NT2/D1 (cell line): ENCODE measurements around the gene PHGDH.
A peak's percentile ranks its signal among the peaks of the same experiment; 100 is the strongest.

ENCODE experiments used
- DNase-seq: peaks from one replicate; pipeline ENCODE4 v3.0.0-alpha.2; 2011; ENCODE audit warnings: low read depth, low spot score
- H3K27me3 ChIP-seq: 2 replicates; pipeline ENCODE4 v1.6.0; 2011; ENCODE audit warnings: mild to moderate bottlenecking; ENCODE audit not compliant: insufficient read length, insufficient read depth
- H3K36me3 ChIP-seq: 2 replicates; pipeline ENCODE4 v1.6.1; 2011; ENCODE audit warnings: mild to moderate bottlenecking, low read length, mixed read lengths; ENCODE audit not compliant: insufficient read depth, insufficient read length
- H3K4me1 ChIP-seq: 2 replicates; pipeline ENCODE4 v1.5.1; 2011; ENCODE audit not compliant: insufficient read depth, insufficient read length
- H3K4me3 ChIP-seq: 2 replicates; pipeline ENCODE4 v1.5.1; 2011; ENCODE audit warnings: low read depth; ENCODE audit not compliant: insufficient read length
- H3K9ac ChIP-seq: 2 replicates; pipeline ENCODE4 v1.6.0; 2011; ENCODE audit warnings: low read depth; ENCODE audit not compliant: insufficient read length
- H3K9me3 ChIP-seq: 2 replicates; pipeline ENCODE4 v1.5.1; 2011; ENCODE audit warnings: mild to moderate bottlenecking, low read length; ENCODE audit not compliant: insufficient read depth
- SUZ12 ChIP-seq: IDR thresholded peaks from 2 replicates; pipeline ENCODE4 v1.6.1; 2011; ENCODE audit not compliant: insufficient read length, insufficient read depth; ENCODE audit errors: extremely low read depth
- YY1 ChIP-seq: IDR thresholded peaks from 2 replicates; pipeline ENCODE4 v1.6.1; 2011; ENCODE audit not compliant: insufficient read length, insufficient read depth
- ZNF274 ChIP-seq: IDR thresholded peaks from 2 replicates; pipeline ENCODE4 v1.6.1; 2011; ENCODE audit warnings: mild to moderate bottlenecking, low read depth, low read length

Gene PHGDH

DNA sequence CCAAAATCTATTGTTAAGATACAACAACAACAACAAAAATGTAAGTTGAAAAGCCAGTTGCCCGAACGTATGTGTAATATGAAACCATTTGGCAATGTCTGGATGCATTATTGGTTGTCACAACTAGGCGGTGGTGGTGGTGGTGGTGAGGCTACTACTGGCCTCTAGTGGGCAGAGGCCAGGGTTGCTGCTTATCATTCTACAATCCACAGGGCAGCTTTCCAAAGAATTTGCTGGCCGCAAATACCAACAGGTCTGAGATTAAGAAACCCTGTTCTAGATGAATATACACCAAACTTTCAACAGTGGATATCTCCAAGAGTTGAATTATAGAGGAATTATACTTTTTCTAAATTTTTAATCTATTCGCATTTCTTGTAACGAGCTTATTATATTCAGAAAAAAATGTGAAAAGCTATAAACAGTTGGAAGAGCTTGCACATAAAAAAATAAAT lies 36.9 kb upstream of the PHGDH start:
- H3K9ac ChIP-seq, result no peak overlapping the region
- peaks cover 11% of the 10 kb centered on the region for H3K4me1 ChIP-seq
- peak; percentile 89 for DNase-seq
- peaks cover 24% of the 10 kb centered on the region; the same call in 1 of the 2 replicates for H3K9me3 ChIP-seq
- H3K36me3 ChIP-seq, result no peaks in the 10 kb centered on the region
- H3K4me3 ChIP-seq, result no peak overlapping the region
- TF ChIP-seq YY1 (no peak), ZNF274 (no peak)
- H3K27me3 ChIP-seq, result no peaks in the 10 kb centered on the region

DNA sequence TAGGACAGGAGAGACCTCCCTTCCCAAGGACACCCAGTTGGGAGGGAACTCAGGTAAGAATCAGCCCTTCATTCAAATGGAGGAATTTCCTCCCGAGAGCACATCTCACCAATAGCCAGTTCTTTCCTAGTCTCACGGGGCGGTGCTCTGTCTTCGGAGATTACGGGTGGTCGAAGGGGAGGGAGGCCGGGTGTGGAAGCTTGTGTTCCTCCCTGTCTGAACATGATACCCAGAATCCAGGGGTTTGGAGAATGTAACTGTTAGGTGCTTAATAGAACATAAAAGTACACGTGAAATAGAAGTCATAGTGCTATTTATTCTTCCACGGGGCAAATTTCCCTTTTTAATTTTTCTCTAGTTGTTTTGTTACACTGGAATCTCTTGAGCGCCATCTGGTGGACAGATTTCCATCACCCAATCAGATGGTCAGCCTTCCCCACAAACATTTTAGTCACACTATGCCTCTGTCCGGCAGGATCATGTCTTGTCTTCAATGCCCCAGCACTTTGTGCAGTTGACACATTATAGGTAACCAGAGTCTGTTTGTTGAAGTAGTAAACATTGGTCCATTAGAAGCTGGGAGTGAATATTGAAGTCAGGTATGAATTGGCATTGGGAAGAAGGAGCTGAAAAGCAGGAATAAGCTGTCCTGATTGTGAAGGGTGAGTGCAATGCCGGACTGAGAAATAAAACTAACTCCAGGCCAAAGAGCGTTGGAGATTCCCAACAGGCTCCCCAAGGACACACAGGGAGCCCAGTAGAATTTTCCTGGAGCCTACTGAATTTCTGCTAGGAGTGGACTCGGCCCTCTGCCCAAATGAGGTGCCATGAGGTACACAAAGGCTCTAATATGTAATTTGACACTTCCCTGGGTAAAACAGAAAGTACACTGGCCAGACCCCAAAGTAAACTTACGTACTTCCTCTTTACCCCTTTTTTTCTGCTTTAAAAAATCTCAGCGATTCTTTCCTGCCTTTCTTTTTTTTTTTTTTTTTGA lies 36.1 kb upstream of the PHGDH start:
- Histone ChIP-seq H3K4me1 (peaks cover 11% of the 10 kb centered on the region), H3K27me3 (no peaks in the 10 kb centered on the region), H3K36me3 (no peaks in the 10 kb centered on the region), H3K9ac (no peak overlapping the region), H3K4me3 (no peak overlapping the region), H3K9me3 (peaks cover 22% of the 10 kb centered on the region; the same call in 1 of the 2 replicates)
- peak; percentile 95 for DNase-seq
- no peak for TF ChIP-seq SUZ12
- TF ChIP-seq ZNF274, result no peak
- TF ChIP-seq YY1, result no peak

DNA sequence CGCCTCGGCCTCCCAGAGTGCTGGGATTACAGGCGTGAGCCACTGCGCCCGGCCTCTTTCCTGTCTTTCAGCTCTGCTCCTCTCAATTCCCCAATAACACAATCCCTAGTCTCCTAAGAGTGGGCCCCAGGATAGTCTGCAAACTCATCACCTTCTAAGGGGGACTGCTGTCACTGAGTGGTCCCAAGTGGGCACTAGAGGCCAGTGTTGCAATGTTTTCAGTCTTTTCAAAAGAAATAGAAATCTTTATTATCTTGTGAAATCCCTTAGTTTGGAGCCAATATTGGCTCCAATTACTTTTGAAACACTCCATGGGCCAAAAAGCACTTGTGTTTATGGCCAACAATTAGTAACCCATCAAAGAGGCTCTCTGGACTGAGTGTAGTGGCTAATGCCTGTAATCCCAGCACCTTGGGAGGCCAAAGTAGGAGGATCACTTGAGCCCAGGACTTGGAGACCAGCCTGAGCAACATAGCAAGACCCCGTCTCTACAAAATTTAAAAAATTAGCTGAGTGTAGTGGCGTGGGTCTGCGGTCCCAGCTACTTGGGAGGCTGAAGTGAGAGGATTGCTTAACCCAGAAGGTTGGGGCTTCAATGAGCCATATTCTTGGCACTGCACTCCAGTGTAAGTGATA lies 35.0 kb upstream of the PHGDH start:
- peaks cover 17% of the 10 kb centered on the region; the same call in 1 of the 2 replicates for H3K9me3 ChIP-seq
- TF ChIP-seq ZNF274, result no peak
- no peak for TF ChIP-seq YY1
- no peak for TF ChIP-seq SUZ12
- no peaks in the 10 kb centered on the region for H3K36me3 ChIP-seq
- DNase-seq, result no peak
- H3K9ac ChIP-seq, result no peak overlapping the region
- no peak overlapping the region for H3K4me3 ChIP-seq
- H3K27me3 ChIP-seq, result no peaks in the 10 kb centered on the region
- peaks cover 11% of the 10 kb centered on the region for H3K4me1 ChIP-seq

DNA sequence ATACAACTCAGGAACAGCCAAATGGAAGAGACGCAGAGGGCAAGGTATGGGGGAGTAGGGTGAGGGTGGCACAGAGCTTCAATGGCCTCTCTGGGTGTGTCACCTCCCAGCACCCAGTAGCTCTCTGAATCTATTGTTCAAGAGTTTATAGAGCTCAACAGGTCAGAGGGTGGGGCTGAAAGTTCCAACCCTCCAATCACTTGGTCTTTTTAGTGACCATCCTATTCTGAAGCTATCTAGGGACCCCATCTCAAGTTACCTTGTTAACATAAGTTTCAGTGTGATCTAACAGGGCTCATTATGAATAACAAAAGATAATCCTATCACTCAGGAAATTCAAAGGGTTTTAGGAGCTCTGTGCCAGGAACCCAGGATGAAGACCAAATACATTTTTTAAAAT lies 32.5 kb upstream of the PHGDH start:
- DNase-seq, result peak; percentile 71
- TF ChIP-seq ZNF274 (no peak), SUZ12 (no peak), YY1 (no peak)
- Histone ChIP-seq H3K4me3 (no peak overlapping the region), H3K27me3 (no peaks in the 10 kb centered on the region), H3K9me3 (peaks cover 17% of the 10 kb centered on the region; the same call in 1 of the 2 replicates), H3K36me3 (no peaks in the 10 kb centered on the region), H3K9ac (no peak overlapping the region), H3K4me1 (peaks cover 7% of the 10 kb centered on the region)

DNA sequence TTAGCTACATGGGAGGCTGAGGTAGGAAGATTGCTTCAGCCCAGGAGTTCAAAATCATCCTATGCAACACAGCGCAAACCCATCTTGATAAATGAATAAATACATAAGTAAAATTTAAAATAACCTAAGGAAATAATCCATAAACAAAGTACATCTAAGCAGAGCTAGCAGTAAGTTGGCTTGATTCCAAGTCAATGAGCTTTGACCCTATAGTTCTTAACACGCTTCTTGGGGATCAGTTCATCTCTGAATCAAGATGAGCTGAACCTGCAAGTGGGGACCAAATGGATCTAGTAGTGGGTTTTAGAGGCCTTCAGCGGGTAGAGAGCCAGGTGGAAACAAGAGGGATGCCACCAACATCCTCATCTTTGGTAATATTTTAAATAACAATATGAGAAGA lies 31.5 kb upstream of the PHGDH start:
- H3K36me3 ChIP-seq, result no peaks in the 10 kb centered on the region
- H3K4me3 ChIP-seq, result no peak overlapping the region
- H3K4me1 ChIP-seq, result peaks cover 7% of the 10 kb centered on the region
- no peak for DNase-seq
- H3K27me3 ChIP-seq, result no peaks in the 10 kb centered on the region
- peaks cover 17% of the 10 kb centered on the region; the same call in 1 of the 2 replicates for H3K9me3 ChIP-seq
- no peak for TF ChIP-seq SUZ12
- no peak for TF ChIP-seq YY1
- TF ChIP-seq ZNF274, result no peak
- H3K9ac ChIP-seq, result no peak overlapping the region

DNA sequence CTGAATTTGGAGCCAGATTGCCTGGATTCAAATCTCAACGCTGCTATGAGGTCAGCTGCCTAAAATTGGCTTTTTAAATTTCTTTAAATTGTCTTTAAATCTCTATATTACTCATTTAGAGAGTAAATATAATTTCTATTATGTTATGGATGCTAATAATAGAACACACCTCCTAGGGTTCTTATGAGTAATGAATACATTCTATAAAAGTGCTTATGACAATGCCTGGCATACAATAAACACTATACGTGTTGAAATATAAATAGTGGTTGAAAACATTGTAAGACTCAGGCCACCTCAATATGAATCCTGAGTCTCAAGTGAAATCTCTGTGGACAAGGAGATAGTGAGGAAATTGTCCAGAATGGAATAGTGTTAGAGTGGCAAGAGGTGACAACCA lies 31.0 kb upstream of the PHGDH start:
- H3K9me3 ChIP-seq, result peaks cover 17% of the 10 kb centered on the region; the same call in 1 of the 2 replicates
- TF ChIP-seq SUZ12, result no peak
- no peak for TF ChIP-seq YY1
- TF ChIP-seq ZNF274, result no peak
- no peaks in the 10 kb centered on the region for H3K27me3 ChIP-seq
- H3K4me1 ChIP-seq, result peaks cover 7% of the 10 kb centered on the region
- no peaks in the 10 kb centered on the region for H3K36me3 ChIP-seq
- H3K9ac ChIP-seq, result no peak overlapping the region
- DNase-seq, result no peak
- no peak overlapping the region for H3K4me3 ChIP-seq

DNA sequence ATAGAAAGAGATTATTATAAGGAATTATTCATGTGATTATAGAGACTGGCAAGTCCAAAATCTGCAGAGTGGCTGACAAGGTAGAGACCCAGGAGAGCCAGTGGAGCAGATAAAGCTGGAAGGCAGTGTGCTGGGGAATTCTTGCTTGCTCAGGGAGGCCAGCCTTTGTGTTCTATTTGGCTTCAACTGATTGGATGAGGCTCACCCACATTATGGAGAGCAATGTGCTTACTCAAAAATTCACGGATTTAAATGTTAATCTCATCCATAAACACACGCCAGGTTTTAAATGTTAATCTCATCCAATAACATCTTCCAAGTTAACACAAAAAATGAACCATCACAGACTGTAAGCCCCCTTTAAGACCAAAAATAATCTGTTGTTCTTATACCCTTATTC lies 30.2 kb upstream of the PHGDH start:
- Histone ChIP-seq H3K9ac (no peak overlapping the region), H3K27me3 (no peaks in the 10 kb centered on the region), H3K36me3 (no peaks in the 10 kb centered on the region), H3K4me1 (peaks cover 7% of the 10 kb centered on the region), H3K4me3 (no peak overlapping the region), H3K9me3 (peaks cover 17% of the 10 kb centered on the region; the same call in 1 of the 2 replicates)
- TF ChIP-seq ZNF274, result no peak
- TF ChIP-seq SUZ12, result no peak
- TF ChIP-seq YY1, result no peak
- no peak for DNase-seq
